K562 (cell line): Measurements from ENCODE around the gene UBE2N. TPM values are rescaled to one million over a fixed set of nuclear protein-coding genes. Genes with fewer than 3 reads are reported as not detected.
A peak's percentile ranks its signal among the peaks of the same experiment; 100 is the strongest.

Experiments used
- EWSR1 ChIP-seq: fragments of 450-650 bp; IDR thresholded peaks from 2 replicates; pipeline ENCODE4 v1.6.1; 2018; ENCODE audit warnings: borderline replicate concordance, mild to moderate bottlenecking, low read depth, moderate library complexity; ENCODE audit not compliant: partially characterized antibody
- GABPB1 ChIP-seq: sonication (generic); formaldehyde crosslinking; IDR thresholded peaks from 2 replicates; pipeline ENCODE4 v1.8.0; 2022; ENCODE audit warnings: mild to moderate bottlenecking, missing genetic modification reagents
- MAFG ChIP-seq: fragments of 450-650 bp; conservative IDR thresholded peaks from 2 replicates; pipeline ENCODE4 v1.6.1; 2016; ENCODE audit warnings: missing genetic modification characterization, missing compliant biosample characterization
- POLR2AphosphoS5 ChIP-seq: IDR thresholded peaks from 2 replicates; pipeline ENCODE4 v1.6.1; 2011; ENCODE audit warnings: mild to moderate bottlenecking, low read depth, low read length, moderate library complexity; ENCODE audit not compliant: control insufficient read depth, insufficient read depth
- PPARD ChIP-seq: fragments of 250-450 bp; sonication (Bioruptor Pico); IDR thresholded peaks from 2 replicates; pipeline ENCODE4 v1.8.0; 2022; ENCODE audit warnings: inconsistent platforms, mild to moderate bottlenecking, moderate library complexity
- PRPF4 ChIP-seq: fragments of 200-400 bp; formaldehyde crosslinking; IDR thresholded peaks from one replicate; pipeline ENCODE4 v1.6.1; 2017; ENCODE audit warnings: low read length, low read depth, mild to moderate bottlenecking; ENCODE audit not compliant: insufficient read depth, poor library complexity, severe bottlenecking
- TAF1 ChIP-seq: IDR thresholded peaks from 2 replicates; pipeline ENCODE4 v1.6.1; 2011; ENCODE audit warnings: mild to moderate bottlenecking, low read length, moderate library complexity; ENCODE audit not compliant: insufficient read depth, control insufficient read depth, severe bottlenecking; ENCODE audit errors: extremely low read depth
- TEAD2 ChIP-seq: fragments of 450-650 bp; IDR thresholded peaks from 2 replicates; pipeline ENCODE4 v1.6.1; 2016; ENCODE audit warnings: missing genetic modification characterization, control low read depth, missing compliant biosample characterization
- ZNF143 ChIP-seq: sonication (generic); formaldehyde crosslinking; IDR thresholded peaks from 2 replicates; pipeline ENCODE4 v1.9.0; 2022; ENCODE audit warnings: mild to moderate bottlenecking, missing genetic modification reagents
- ZNF146 ChIP-seq: IDR thresholded peaks from one replicate; pipeline ENCODE4 v1.6.1; 2018; ENCODE audit warnings: missing compliant biosample characterization; ENCODE audit not compliant: unreplicated experiment
- ZNF444 ChIP-seq: fragments of 250-450 bp; sonication (Bioruptor Pico); IDR thresholded peaks from 2 replicates; pipeline ENCODE4 v1.4.0; 2020; ENCODE audit warnings: mild to moderate bottlenecking, moderate library complexity
- ZNF551 ChIP-seq: fragments of 250-450 bp; sonication (Bioruptor Pico); IDR thresholded peaks from 2 replicates; pipeline ENCODE4 v1.5.0; 2021; ENCODE audit warnings: mild to moderate bottlenecking, moderate library complexity
- polyA plus RNA-seq, 8 experiments: library from polyadenylated mRNA; depleted of rRNA in 4 of 8; stranded (reverse) in 5 of 8; unstranded in 3 of 8; fragments of >200 nt; fragmentation: Nextera tagmentation in 2 of 8; fragmentation: Illumina TruSeq in 1 of 8; extraction: Ambion mirVana in 2 of 8; extraction: Trizol in 1 of 8; gene quantifications; 2 replicates each; pipeline versions ENCODE4 v1.2.1 to v1.2.3, GENCODE V29; 2011 to 2014; ENCODE audit warnings: inconsistent platforms in 1 of 8, missing spikeins in 1 of 8
- total RNA-seq, 7 experiments: library from RNA; depleted of rRNA in 6 of 7; stranded (reverse); fragments of >200 nt in 6 of 7; fragmentation: Illumina TruSeq in 2 of 7; extraction: Trizol in 2 of 7; gene quantifications; 2 replicates each; pipeline versions ENCODE4 v1.2.1 to v1.2.3, GENCODE V29; 2011 to 2021; ENCODE audit warnings: low replicate concordance in 1 of 7
- TF ChIP-seq, protein P1 (sequence below), 3 experiments: fragments of 200-800 bp in 1 of 3; fragments of 250-450 bp in 1 of 3; fragments of 450-650 bp in 1 of 3; sonication (Bioruptor Pico) in 1 of 3; sonication (Bioruptor generic) in 1 of 3; formaldehyde crosslinking in 1 of 3; IDR thresholded peaks; 2 replicates each; pipeline versions ENCODE4 v1.6.1 to v1.8.0; 2016 to 2022; ENCODE audit warnings: mild to moderate bottlenecking in 2 of 3, missing genetic modification characterization in 2 of 3, missing compliant biosample characterization in 1 of 3, moderate library complexity in 1 of 3
- TF ChIP-seq, protein P2 (sequence below): sonication (generic); formaldehyde crosslinking; IDR thresholded peaks from 2 replicates; pipeline ENCODE4 v1.8.0; 2023; ENCODE audit warnings: mild to moderate bottlenecking, missing genetic modification reagents
- TF ChIP-seq, protein P3 (sequence below): IDR thresholded peaks from 2 replicates; pipeline ENCODE4 v1.6.1; 2014; ENCODE audit warnings: antibody characterized with exemption
- TF ChIP-seq, protein P4 (sequence below): fragments of 250-450 bp; sonication (Bioruptor Pico); IDR thresholded peaks from 2 replicates; pipeline ENCODE4 v1.4.0; 2020
- TF ChIP-seq, protein P5 (sequence below), 2 experiments: fragments of 450-650 bp in 1 of 2; sonication (generic) in 1 of 2; formaldehyde crosslinking; conservative IDR thresholded peaks; 2 replicates each; pipeline versions ENCODE4 v1.4.0 to v1.8.1; 2020 to 2022; ENCODE audit warnings: mild to moderate bottlenecking in 1 of 2, missing genetic modification reagents in 1 of 2
- TF ChIP-seq, protein P6 (sequence below): fragments of 250-450 bp; sonication (Bioruptor Pico); IDR thresholded peaks from 2 replicates; pipeline ENCODE4 v1.8.0; 2021; ENCODE audit warnings: moderate library complexity, mild to moderate bottlenecking, inconsistent platforms

Gene UBE2N
- total and polyA plus RNA-seq, 9 of the 15 experiments (the other 6 are each of a cell fraction or from before 2014, with no cell fraction given) = 189 to 826 (median 260) TPM

DNA sequence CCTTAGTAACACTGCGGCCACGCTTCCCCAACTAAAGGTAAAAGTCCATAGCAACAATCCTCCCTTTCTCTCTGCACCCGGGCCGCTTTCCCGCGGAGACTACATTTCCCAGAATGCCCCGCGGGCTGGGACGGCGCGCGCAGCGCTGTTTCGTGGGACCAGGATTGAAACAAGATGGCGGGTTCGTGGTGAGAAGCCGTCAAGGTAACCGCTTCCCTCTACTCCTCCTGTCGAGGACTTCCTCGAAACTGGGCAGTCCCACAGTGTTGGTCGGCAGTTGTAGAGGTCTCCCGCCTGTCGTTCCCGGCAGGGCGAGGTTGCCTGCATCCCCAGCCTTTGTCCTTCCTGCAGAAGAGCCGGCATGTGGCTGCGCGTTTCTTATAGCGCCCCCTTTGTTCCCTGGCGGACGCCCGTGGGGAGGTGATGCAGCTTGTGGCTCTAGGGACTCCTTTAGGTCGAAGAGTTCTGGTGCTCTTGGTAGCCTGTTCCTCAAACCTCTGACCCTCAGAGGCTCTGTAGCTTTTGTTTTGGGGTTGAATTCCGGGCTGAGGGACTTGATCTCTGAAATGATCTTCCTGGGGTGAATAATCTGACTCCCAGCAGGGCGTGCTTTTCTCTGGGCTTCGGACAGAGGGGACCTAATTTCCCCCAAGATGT lies 25.7 kb upstream of the UBE2N start, which contains the start of gene MRPL42 (continued):
- TF ChIP-seq ZNF146 (CRISPR knock-in tag) (no peak), ZNF444 (CRISPR knock-in tag) (no peak), ZNF551 (CRISPR knock-in tag) (no peak), EWSR1 (no peak), POLR2AphosphoS5 (peak; percentile 90), GABPB1 (CRISPR knock-in tag) (peak; percentile 85; the same call in 1 of the 2 replicates), MAFG (tag) (no peak), PPARD (no peak), TEAD2 (tag) (no peak), ZNF143 (CRISPR knock-in tag) (peak; percentile 91), TAF1 (peak; percentile 91), PRPF4 (no peak)
- TF ChIP-seq, protein P1, sequence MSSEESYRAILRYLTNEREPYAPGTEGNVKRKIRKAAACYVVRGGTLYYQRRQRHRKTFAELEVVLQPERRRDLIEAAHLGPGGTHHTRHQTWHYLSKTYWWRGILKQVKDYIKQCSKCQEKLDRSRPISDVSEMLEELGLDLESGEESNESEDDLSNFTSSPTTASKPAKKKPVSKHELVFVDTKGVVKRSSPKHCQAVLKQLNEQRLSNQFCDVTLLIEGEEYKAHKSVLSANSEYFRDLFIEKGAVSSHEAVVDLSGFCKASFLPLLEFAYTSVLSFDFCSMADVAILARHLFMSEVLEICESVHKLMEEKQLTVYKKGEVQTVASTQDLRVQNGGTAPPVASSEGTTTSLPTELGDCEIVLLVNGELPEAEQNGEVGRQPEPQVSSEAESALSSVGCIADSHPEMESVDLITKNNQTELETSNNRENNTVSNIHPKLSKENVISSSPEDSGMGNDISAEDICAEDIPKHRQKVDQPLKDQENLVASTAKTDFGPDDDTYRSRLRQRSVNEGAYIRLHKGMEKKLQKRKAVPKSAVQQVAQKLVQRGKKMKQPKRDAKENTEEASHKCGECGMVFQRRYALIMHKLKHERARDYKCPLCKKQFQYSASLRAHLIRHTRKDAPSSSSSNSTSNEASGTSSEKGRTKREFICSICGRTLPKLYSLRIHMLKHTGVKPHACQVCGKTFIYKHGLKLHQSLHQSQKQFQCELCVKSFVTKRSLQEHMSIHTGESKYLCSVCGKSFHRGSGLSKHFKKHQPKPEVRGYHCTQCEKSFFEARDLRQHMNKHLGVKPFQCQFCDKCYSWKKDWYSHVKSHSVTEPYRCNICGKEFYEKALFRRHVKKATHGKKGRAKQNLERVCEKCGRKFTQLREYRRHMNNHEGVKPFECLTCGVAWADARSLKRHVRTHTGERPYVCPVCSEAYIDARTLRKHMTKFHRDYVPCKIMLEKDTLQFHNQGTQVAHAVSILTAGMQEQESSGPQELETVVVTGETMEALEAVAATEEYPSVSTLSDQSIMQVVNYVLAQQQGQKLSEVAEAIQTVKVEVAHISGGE (CRISPR knock-in tag; IDR thresholded peaks at IDR 0.05) = no peak
- TF ChIP-seq, protein P2, sequence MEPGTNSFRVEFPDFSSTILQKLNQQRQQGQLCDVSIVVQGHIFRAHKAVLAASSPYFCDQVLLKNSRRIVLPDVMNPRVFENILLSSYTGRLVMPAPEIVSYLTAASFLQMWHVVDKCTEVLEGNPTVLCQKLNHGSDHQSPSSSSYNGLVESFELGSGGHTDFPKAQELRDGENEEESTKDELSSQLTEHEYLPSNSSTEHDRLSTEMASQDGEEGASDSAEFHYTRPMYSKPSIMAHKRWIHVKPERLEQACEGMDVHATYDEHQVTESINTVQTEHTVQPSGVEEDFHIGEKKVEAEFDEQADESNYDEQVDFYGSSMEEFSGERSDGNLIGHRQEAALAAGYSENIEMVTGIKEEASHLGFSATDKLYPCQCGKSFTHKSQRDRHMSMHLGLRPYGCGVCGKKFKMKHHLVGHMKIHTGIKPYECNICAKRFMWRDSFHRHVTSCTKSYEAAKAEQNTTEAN = no peak
- TF ChIP-seq, protein P3, sequence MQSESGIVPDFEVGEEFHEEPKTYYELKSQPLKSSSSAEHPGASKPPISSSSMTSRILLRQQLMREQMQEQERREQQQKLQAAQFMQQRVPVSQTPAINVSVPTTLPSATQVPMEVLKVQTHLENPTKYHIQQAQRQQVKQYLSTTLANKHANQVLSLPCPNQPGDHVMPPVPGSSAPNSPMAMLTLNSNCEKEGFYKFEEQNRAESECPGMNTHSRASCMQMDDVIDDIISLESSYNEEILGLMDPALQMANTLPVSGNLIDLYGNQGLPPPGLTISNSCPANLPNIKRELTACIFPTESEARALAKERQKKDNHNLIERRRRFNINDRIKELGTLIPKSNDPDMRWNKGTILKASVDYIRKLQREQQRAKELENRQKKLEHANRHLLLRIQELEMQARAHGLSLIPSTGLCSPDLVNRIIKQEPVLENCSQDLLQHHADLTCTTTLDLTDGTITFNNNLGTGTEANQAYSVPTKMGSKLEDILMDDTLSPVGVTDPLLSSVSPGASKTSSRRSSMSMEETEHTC = no peak
- TF ChIP-seq, protein P4, sequence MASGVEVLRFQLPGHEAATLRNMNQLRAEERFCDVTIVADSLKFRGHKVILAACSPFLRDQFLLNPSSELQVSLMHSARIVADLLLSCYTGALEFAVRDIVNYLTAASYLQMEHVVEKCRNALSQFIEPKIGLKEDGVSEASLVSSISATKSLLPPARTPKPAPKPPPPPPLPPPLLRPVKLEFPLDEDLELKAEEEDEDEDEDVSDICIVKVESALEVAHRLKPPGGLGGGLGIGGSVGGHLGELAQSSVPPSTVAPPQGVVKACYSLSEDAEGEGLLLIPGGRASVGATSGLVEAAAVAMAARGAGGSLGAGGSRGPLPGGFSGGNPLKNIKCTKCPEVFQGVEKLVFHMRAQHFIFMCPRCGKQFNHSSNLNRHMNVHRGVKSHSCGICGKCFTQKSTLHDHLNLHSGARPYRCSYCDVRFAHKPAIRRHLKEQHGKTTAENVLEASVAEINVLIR (CRISPR knock-in tag) = peak; percentile 48; the same call in 1 of the 2 replicates
- TF ChIP-seq, protein P5, sequence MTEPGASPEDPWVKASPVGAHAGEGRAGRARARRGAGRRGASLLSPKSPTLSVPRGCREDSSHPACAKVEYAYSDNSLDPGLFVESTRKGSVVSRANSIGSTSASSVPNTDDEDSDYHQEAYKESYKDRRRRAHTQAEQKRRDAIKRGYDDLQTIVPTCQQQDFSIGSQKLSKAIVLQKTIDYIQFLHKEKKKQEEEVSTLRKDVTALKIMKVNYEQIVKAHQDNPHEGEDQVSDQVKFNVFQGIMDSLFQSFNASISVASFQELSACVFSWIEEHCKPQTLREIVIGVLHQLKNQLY (CRISPR knock-in tag; conservative IDR thresholded peaks at IDR 0.05) = no peak
- TF ChIP-seq, protein P6, sequence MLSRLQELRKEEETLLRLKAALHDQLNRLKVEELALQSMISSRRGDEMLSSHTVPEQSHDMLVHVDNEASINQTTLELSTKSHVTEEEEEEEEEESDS (CRISPR knock-in tag) = no peak
